Lower lobe of right lung (tissue), 2 donors: ENCODE measurements around the gene RHCG. TPM values are rescaled to one million over a fixed set of nuclear protein-coding genes. Genes with fewer than 3 reads are reported as not detected.

Experiments used
- ATAC-seq, 2 donors: fragments of 200-7000 bp; cut with Tn5 transposase; one replicate each; pipeline ENCODE4 v1.9.1; 2020 to 2022; ENCODE audit warnings: mild to moderate bottlenecking in 2 of 2, moderate library complexity in 2 of 2
- DNase-seq: peaks from one replicate; pipeline ENCODE4 v3.0.0-alpha.2; 2020
- H3K27ac ChIP-seq: fragments of 200-600 bp; one replicate; pipeline ENCODE4 v1.8.0; 2022
- H3K27me3 ChIP-seq: fragments of 200-600 bp; one replicate; pipeline ENCODE4 v1.8.0; 2022; ENCODE audit warnings: low read depth
- H3K36me3 ChIP-seq: fragments of 200-600 bp; one replicate; pipeline ENCODE4 v1.8.0; 2022; ENCODE audit warnings: mild to moderate bottlenecking
- H3K4me1 ChIP-seq: fragments of 200-600 bp; one replicate; pipeline ENCODE4 v1.8.0; 2022
- H3K4me3 ChIP-seq: fragments of 200-600 bp; one replicate; pipeline ENCODE4 v1.8.0; 2022; ENCODE audit warnings: mild to moderate bottlenecking
- H3K9me3 ChIP-seq: fragments of 200-600 bp; one replicate; pipeline ENCODE4 v1.8.0; 2022
- CTCF ChIP-seq: fragments of 200-600 bp; IDR thresholded peaks from one replicate; pipeline ENCODE4 v1.8.0; 2022; ENCODE audit warnings: antibody characterized with exemption, mild to moderate bottlenecking
- intact Hi-C: fragments of 100-400 bp; cut with DNase I; formaldehyde crosslinking; loops from one replicate; pipeline ENCODE4 v1.11.0; 2022
- total RNA-seq: library from RNA; stranded (reverse); fragmentation: NEBNext Ultra II Directional; extraction: Animal tissue kit (Norgen Biotek cat#: 25700); gene quantifications from one replicate; pipeline ENCODE4 v1.2.1, GENCODE V29; 2021
- donor health status: DM: no; HTN: yes; CAD: no; lungs with severe emphysema.

Gene RHCG
- total RNA-seq, 1 donor from 2014 or later = not detected

- Histone ChIP-seq H3K36me3 (no peaks in the 10 kb centered on the region), H3K27me3 (peaks cover 17% of the 10 kb centered on the region), H3K27ac (no peak overlapping the region), H3K4me3 (no peak overlapping the region), H3K9me3 (no peaks in the 10 kb centered on the region), H3K4me1 (peaks cover 11% of the 10 kb centered on the region)
- TF ChIP-seq CTCF = no peak
- no peak for DNase-seq
- ATAC-seq = no peak
- intact Hi-C loops = no loop called here
Measured at GRCh38 chr15:89429023-89429422, 67.4 kb downstream of the RHCG start.

DNA sequence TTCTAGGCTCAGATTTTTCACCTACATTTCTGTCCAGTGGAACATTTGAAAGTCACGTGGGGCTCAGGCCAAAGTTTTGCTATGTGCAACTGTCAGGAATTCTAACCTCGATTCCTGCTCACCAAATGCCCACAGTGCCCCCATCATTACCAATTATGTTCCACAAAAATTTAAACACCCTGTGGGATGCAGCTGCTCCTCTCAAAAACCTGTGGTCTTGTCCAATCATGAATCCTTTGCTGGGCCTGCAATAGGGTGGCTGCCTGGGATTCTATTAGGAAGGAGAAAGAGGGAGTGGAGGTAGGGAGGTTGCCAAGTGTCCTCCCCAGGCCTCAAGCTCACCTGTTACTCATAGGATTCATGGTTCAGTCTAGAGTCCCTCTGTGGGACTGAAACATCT, 68.1 kb downstream of the RHCG start:
- H3K36me3 ChIP-seq = no peaks in the 10 kb centered on the region
- no peak for ATAC-seq
- intact Hi-C loops = no loop called here
- DNase-seq = no peak
- no peaks in the 10 kb centered on the region for H3K9me3 ChIP-seq
- H3K4me1 ChIP-seq = peaks cover 11% of the 10 kb centered on the region
- H3K27ac ChIP-seq = no peak overlapping the region
- no peak for TF ChIP-seq CTCF
- no peak overlapping the region for H3K4me3 ChIP-seq
- H3K27me3 ChIP-seq = peaks cover 24% of the 10 kb centered on the region

- ATAC-seq = no peak
- intact Hi-C loops = no loop called here
- Histone ChIP-seq H3K4me3 (no peak overlapping the region), H3K36me3 (no peaks in the 10 kb centered on the region), H3K9me3 (no peaks in the 10 kb centered on the region), H3K27ac (no peak overlapping the region), H3K27me3 (peaks cover 37% of the 10 kb centered on the region), H3K4me1 (peaks cover 11% of the 10 kb centered on the region)
- TF ChIP-seq CTCF = no peak
- DNase-seq = no peak
Measured at GRCh38 chr15:89426500-89426899, 69.9 kb downstream of the RHCG start.

DNA sequence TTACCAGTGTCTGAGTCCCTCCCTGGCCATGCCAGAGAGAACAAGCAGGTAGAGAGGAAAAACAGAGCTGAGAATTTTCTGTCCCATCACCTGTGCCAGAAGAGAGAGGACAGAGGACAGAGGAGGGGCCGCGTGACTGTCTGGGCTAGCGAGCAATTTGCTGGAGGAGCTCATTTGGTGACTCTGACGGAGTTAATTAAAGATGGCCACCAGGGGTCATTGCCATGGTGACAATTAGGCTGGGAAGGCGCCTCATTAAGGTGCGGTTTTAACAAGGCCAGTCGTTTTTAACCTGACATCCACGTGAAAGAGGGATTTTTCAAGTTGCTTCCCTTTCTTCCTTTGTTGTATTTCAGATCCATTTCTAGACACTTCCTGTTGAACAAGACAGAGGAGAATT, 72.4 kb downstream of the RHCG start:
- Histone ChIP-seq H3K27me3 (peaks cover 53% of the 10 kb centered on the region), H3K4me3 (no peak overlapping the region), H3K27ac (no peak overlapping the region), H3K4me1 (no peaks in the 10 kb centered on the region), H3K36me3 (no peaks in the 10 kb centered on the region), H3K9me3 (no peaks in the 10 kb centered on the region)
- DNase-seq (no peak), ATAC-seq (no peak)
- TF ChIP-seq CTCF = no peak
- intact Hi-C loops = no loop called here

Other genes starting within 250 kb of the RHCG start
- gene POLG, start 161.8 kb downstream of the RHCG start, total RNA-seq = 58.2 TPM
- gene TICRR, start 78.9 kb upstream of the RHCG start, total RNA-seq = 0.32 TPM
- gene KIF7, start 158.9 kb upstream of the RHCG start, total RNA-seq = 1.5 TPM
- gene PLIN1, start 182.8 kb upstream of the RHCG start, total RNA-seq = 1.3 TPM
- gene PEX11A, start 194.2 kb upstream of the RHCG start, total RNA-seq = 10.1 TPM
- gene WDR93, start 194.2 kb upstream of the RHCG start, total RNA-seq = 1.2 TPM